ENCODE measurements around the gene HOXD3. TPM values are rescaled to one million over a fixed set of nuclear protein-coding genes. Genes with fewer than 3 reads are reported as not detected.

Gene HOXD3
- polyA plus RNA-seq, 1 of the 3 experiments (the other 2 are of a cell fraction) = 0.81 TPM

- no peak for DNase-seq
- Histone ChIP-seq H3K27ac (ENCODE audit: low read depth in 2 of 2, low read length in 1 of 2) (no peak overlapping the region), H3K36me3 (replicated peaks in 1 of 2; ENCODE audit: control insufficient read depth in 1 of 2, insufficient read depth in 2 of 2, low read length in 1 of 2) (peaks cover 0 to 3% of the 10 kb centered on the region in 2 experiments), H3K4me2 (no peak overlapping the region), H3K9me2 (no peaks in the 10 kb centered on the region), H3F3A (replicated peaks; ENCODE audit: insufficient read depth) (no peaks in the 10 kb centered on the region), H3K4me1 (ENCODE audit: control insufficient read depth in 1 of 2, insufficient read depth in 2 of 2, low read depth in 1 of 2, low read length in 1 of 2) (peaks cover 0 to 6% of the 10 kb centered on the region in 2 experiments; a peak in 1 of 4 replicates), H3K9ac (no peak overlapping the region), H4K20me1 (ENCODE audit: insufficient read depth) (no peaks in the 10 kb centered on the region), H3K4me3 (ENCODE audit: low read depth in 2 of 2, low read length in 1 of 2) (no peak overlapping the region), H2AFZ (ENCODE audit: low read depth) (no peak overlapping the region), H3K79me2 (ENCODE audit: insufficient read depth) (no peaks in the 10 kb centered on the region), H3K9me3 (no peaks in the 10 kb centered on the region), H3K27me3 (ENCODE audit: insufficient read depth) (no peaks in the 10 kb centered on the region)
- ChIA-PET POLR2A (no interaction called here), CTCF (interaction anchor here (1.2 to 1.7 kb wide), 2 partner anchors 49 to 389 kb away, joined by 3 to 4 read pairs; no protein-coding TSS in a partner anchor)
- no peak for TF ChIP-seq SMC3 (IDR thresholded peaks at IDR 0.05; ENCODE audit: low read depth, low read length)
- TF ChIP-seq TCF12 (IDR thresholded peaks at IDR 0.05) = no peak
- TF ChIP-seq JUND (IDR thresholded peaks at IDR 0.05) = no peak
- TF ChIP-seq EP300 (IDR thresholded peaks at IDR 0.05; ENCODE audit: borderline replicate concordance in 1 of 2, low read depth in 1 of 2, low read length in 1 of 2) = no peak
- no peak for TF ChIP-seq MXI1 (IDR thresholded peaks at IDR 0.05; ENCODE audit: low read depth, low read length)
- TF ChIP-seq CHD2 (IDR thresholded peaks at IDR 0.05; ENCODE audit: low read length, partially characterized antibody) = no peak
- no peak for TF ChIP-seq USF1 (IDR thresholded peaks at IDR 0.05; ENCODE audit: borderline replicate concordance, low read depth)
- no peak for TF ChIP-seq USF2 (IDR thresholded peaks at IDR 0.05; ENCODE audit: borderline replicate concordance, low read depth, low read length)
- no peak for TF ChIP-seq GABPA (IDR thresholded peaks at IDR 0.05; ENCODE audit: low read depth)
- no peak for TF ChIP-seq RFX5 (IDR thresholded peaks at IDR 0.05; ENCODE audit: low read length)
- no peak for TF ChIP-seq RXRA (IDR thresholded peaks at IDR 0.05; ENCODE audit: borderline replicate concordance, low read depth)
- WGBS (ENCODE audit: low lambda C conversion rate) = 89% methylated on average over 36 of the region's 52 CpGs
Measured at GRCh38 chr2:176164611-176165369, 7.7 kb downstream of the HOXD3 start.

GRCh38 chr2:176165370-176166050, 8.4 kb downstream of the HOXD3 start:
- no peaks in the 10 kb centered on the region for H3K79me2 ChIP-seq (ENCODE audit: insufficient read depth)
- H3K9me3 ChIP-seq = no peaks in the 10 kb centered on the region
- no peak overlapping the region for H2AFZ ChIP-seq (ENCODE audit: low read depth)
- H3K9ac ChIP-seq = no peak overlapping the region
- no peaks in the 10 kb centered on the region for H3K9me2 ChIP-seq
- no peaks in the 10 kb centered on the region for H3K27me3 ChIP-seq (ENCODE audit: insufficient read depth)
- H3K4me3 ChIP-seq (ENCODE audit: low read depth in 2 of 2, low read length in 1 of 2) = no peak overlapping the region
- WGBS (ENCODE audit: low lambda C conversion rate) = 91% methylated on average over 25 of the region's 26 CpGs
- no peaks in the 10 kb centered on the region for H4K20me1 ChIP-seq (ENCODE audit: insufficient read depth)
- TF ChIP-seq ELF1 (IDR thresholded peaks at IDR 0.05) = no peak
- TF ChIP-seq, protein P1, sequence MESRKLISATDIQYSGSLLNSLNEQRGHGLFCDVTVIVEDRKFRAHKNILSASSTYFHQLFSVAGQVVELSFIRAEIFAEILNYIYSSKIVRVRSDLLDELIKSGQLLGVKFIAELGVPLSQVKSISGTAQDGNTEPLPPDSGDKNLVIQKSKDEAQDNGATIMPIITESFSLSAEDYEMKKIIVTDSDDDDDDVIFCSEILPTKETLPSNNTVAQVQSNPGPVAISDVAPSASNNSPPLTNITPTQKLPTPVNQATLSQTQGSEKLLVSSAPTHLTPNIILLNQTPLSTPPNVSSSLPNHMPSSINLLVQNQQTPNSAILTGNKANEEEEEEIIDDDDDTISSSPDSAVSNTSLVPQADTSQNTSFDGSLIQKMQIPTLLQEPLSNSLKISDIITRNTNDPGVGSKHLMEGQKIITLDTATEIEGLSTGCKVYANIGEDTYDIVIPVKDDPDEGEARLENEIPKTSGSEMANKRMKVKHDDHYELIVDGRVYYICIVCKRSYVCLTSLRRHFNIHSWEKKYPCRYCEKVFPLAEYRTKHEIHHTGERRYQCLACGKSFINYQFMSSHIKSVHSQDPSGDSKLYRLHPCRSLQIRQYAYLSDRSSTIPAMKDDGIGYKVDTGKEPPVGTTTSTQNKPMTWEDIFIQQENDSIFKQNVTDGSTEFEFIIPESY (IDR thresholded peaks at IDR 0.05; ENCODE audit: borderline replicate concordance, low read depth) = no peak
- no peak for TF ChIP-seq FOXM1 (IDR thresholded peaks at IDR 0.05; ENCODE audit: low read depth)
- no peak for TF ChIP-seq SMC3 (IDR thresholded peaks at IDR 0.05; ENCODE audit: low read depth, low read length)
- no peak for TF ChIP-seq FOSL2 (IDR thresholded peaks at IDR 0.05; ENCODE audit: borderline replicate concordance, low read depth)
- no peak for TF ChIP-seq CHD2 (IDR thresholded peaks at IDR 0.05; ENCODE audit: low read length, partially characterized antibody)
- no peak for TF ChIP-seq MXI1 (IDR thresholded peaks at IDR 0.05; ENCODE audit: low read depth, low read length)
- no peak for TF ChIP-seq MEF2A (IDR thresholded peaks at IDR 0.05; ENCODE audit: borderline replicate concordance, low read depth)
- TF ChIP-seq NRF1 (IDR thresholded peaks at IDR 0.05; ENCODE audit: low read depth, low read length) = no peak
- H3K36me3 ChIP-seq (replicated peaks in 1 of 2; ENCODE audit: control insufficient read depth in 1 of 2, insufficient read depth in 2 of 2, low read length in 1 of 2) = peaks cover 0 to 3% of the 10 kb centered on the region in 2 experiments
- CTCF ChIA-PET = interaction anchor here (1.2 to 1.7 kb wide), 2 partner anchors 50 to 389 kb away, joined by 3 to 4 read pairs; no protein-coding TSS in a partner anchor
- no peak for DNase-seq
- H3F3A ChIP-seq (replicated peaks; ENCODE audit: insufficient read depth) = no peaks in the 10 kb centered on the region
- peaks cover 0 to 8% of the 10 kb centered on the region in 2 experiments; a peak in 1 of 4 replicates for H3K4me1 ChIP-seq (ENCODE audit: control insufficient read depth in 1 of 2, insufficient read depth in 2 of 2, low read depth in 1 of 2, low read length in 1 of 2)
- H3K27ac ChIP-seq (ENCODE audit: low read depth in 2 of 2, low read length in 1 of 2) = no peak overlapping the region
- H3K4me2 ChIP-seq = no peak overlapping the region
- POLR2A ChIA-PET = no interaction called here
